Panc1 (cell line): ENCODE measurements around the gene TRIM31. TPM values are rescaled to one million over a fixed set of nuclear protein-coding genes. Genes with fewer than 3 reads are reported as not detected.
"Not testable (repeated sequence)": the region's sequence is repeated elsewhere in the genome, so short reads cannot be mapped to it uniquely, and the experiment has no call there.

Experiments
- ATAC-seq: fragments of 200-7000 bp; cut with Tn5 transposase; 2 replicates; pipeline ENCODE4 v1.9.1; 2020; ENCODE audit warnings: mild to moderate bottlenecking, moderate library complexity
- BruUV-seq: library from RNA; stranded (reverse); fragments of 400-500 nt; replicated peaks from 2 replicates; lab custom pipeline; 2021; lab: Mats Ljungman, UMichigan
- CTCF ChIA-PET: fragments of 300-600 bp; sonication (Branson Sonifier 250); formaldehyde crosslinking; loops from one replicate; lab custom pipeline; 2022; ENCODE audit warnings: antibody characterized with exemption; lab: Charles Lee
- POLR2A ChIA-PET: fragments of 300-600 bp; sonication (Branson Sonifier 250); formaldehyde crosslinking; loops from one replicate; lab custom pipeline; 2022; ENCODE audit warnings: antibody characterized with exemption; lab: Charles Lee
- DNase-seq: peaks from one replicate; pipeline ENCODE4 v3.0.0-alpha.2; 2010; ENCODE audit warnings: low read depth, low spot score
- H3K27ac ChIP-seq: 2 replicates; pipeline ENCODE4 v1.5.1; 2011; ENCODE audit warnings: mild to moderate bottlenecking, low read length, inconsistent platforms
- H3K27me3 ChIP-seq: fragments of 200-500 bp; sonication (Bioruptor generic); 2 replicates; pipeline ENCODE4 v1.6.0; 2014; ENCODE audit warnings: low read length, inconsistent platforms; ENCODE audit not compliant: control insufficient read depth, insufficient read depth
- H3K36me3 ChIP-seq: fragments of 200-500 bp; sonication (Bioruptor generic); 2 replicates; pipeline ENCODE4 v1.5.1; 2014; ENCODE audit warnings: inconsistent platforms, mild to moderate bottlenecking, low read length, moderate library complexity; ENCODE audit not compliant: control insufficient read depth, insufficient read depth
- H3K4me1 ChIP-seq: 2 replicates; pipeline ENCODE4 v1.5.1; 2011; ENCODE audit warnings: inconsistent platforms, mild to moderate bottlenecking, low read length, moderate library complexity; ENCODE audit not compliant: control insufficient read depth, insufficient read depth
- H3K4me3 ChIP-seq, 2 experiments: 2 replicates each; pipeline ENCODE4 v1.5.1; 2011 to 2012; ENCODE audit warnings: low read depth in 2 of 2, low read length in 2 of 2, mild to moderate bottlenecking in 2 of 2, inconsistent platforms in 1 of 2, moderate library complexity in 1 of 2
- H3K9me3 ChIP-seq: fragments of 200-500 bp; sonication (Bioruptor generic); 2 replicates; pipeline ENCODE4 v1.5.1; 2014; ENCODE audit warnings: low read depth, mild to moderate bottlenecking, inconsistent platforms, low read length, moderate library complexity; ENCODE audit not compliant: control insufficient read depth, insufficient read depth
- POLR2AphosphoS5 ChIP-seq: IDR thresholded peaks from 2 replicates; pipeline ENCODE4 v1.6.1; 2012; ENCODE audit warnings: mild to moderate bottlenecking, low read depth, low read length, moderate library complexity
- SIN3A ChIP-seq: IDR thresholded peaks from 2 replicates; pipeline ENCODE4 v1.6.1; 2012; ENCODE audit warnings: low read depth, mild to moderate bottlenecking, low read length, moderate library complexity, borderline replicate concordance; ENCODE audit not compliant: insufficient read depth
- TCF7L2 ChIP-seq: IDR thresholded peaks from 2 replicates; pipeline ENCODE4 v1.6.1; 2011; ENCODE audit warnings: mild to moderate bottlenecking, low read depth, low read length, inconsistent platforms
- in situ Hi-C: cut with HindIII; loops from 2 replicates; pipeline ENCODE4 v1.10.0; 2016; ENCODE audit warnings: low sequenced_read_pairs, low pct_unique_long_range_greater_than_20kb
- intact Hi-C: fragments of 100-400 bp; cut with micrococcal nuclease; formaldehyde crosslinking; loops from one replicate; pipeline ENCODE4 v1.10.0; 2022; ENCODE audit not compliant: unreplicated experiment
- total RNA-seq: library from RNA; stranded (reverse); gene quantifications from one replicate; pipeline ENCODE4 v1.2.1, GENCODE V29; 2021; ENCODE audit not compliant: unreplicated experiment
- TF ChIP-seq, protein P1 (sequence below), 2 experiments: IDR thresholded peaks; 2 replicates each; pipeline ENCODE4 v1.6.1; 2011 to 2012; ENCODE audit warnings: low read depth in 2 of 2, control low read depth in 1 of 2, low read length in 1 of 2, mild to moderate bottlenecking in 1 of 2, moderate library complexity in 1 of 2; ENCODE audit not compliant: insufficient read depth in 1 of 2
- TF ChIP-seq, protein P2 (sequence below): fragments of 450-650 bp; IDR thresholded peaks from 2 replicates; pipeline ENCODE4 v1.5.1; 2017; ENCODE audit warnings: mild to moderate bottlenecking

TRIM31 gene
- total RNA-seq, 1 experiment from 2014 or later, result not detected

DNA sequence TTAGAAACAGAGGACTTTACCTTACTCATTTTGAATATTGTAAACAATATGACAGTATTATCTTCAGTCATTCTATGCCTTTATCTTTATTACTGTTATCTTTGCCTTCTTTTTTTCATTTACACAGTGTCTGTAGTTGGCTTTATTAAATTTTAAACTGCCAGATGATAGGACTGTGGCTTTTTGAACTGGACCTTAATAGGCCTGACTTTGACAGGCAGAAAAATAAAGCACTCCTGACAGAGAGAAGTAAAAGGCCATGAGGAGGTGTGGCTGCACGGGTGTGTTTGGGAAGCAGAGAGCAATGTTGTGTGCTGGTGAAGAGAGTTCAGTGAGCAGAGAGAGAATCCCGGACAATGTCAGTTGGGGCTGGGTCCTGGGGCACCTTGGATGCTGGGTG is 30.9 kb upstream of the TRIM31 start:
- CTCF ChIA-PET, result interaction anchor here (0.7 kb wide), 1 partner anchor 27 kb away, joined by 3 read pairs; no protein-coding TSS in a partner anchor
- H3K4me3 ChIP-seq, result no peak overlapping the region
- intact Hi-C loops (no loop called here), in situ Hi-C loops (no loop called here)
- H3K4me1 ChIP-seq, result no peaks in the 10 kb centered on the region
- DNase-seq, result no peak
- BruUV-seq, result no TSS peak
- H3K9me3 ChIP-seq, result no peaks in the 10 kb centered on the region
- POLR2A ChIA-PET, result no interaction called here
- H3K36me3 ChIP-seq, result no peaks in the 10 kb centered on the region
- no peak for ATAC-seq
- H3K27ac ChIP-seq, result no peak overlapping the region
- TF ChIP-seq, protein P1, sequence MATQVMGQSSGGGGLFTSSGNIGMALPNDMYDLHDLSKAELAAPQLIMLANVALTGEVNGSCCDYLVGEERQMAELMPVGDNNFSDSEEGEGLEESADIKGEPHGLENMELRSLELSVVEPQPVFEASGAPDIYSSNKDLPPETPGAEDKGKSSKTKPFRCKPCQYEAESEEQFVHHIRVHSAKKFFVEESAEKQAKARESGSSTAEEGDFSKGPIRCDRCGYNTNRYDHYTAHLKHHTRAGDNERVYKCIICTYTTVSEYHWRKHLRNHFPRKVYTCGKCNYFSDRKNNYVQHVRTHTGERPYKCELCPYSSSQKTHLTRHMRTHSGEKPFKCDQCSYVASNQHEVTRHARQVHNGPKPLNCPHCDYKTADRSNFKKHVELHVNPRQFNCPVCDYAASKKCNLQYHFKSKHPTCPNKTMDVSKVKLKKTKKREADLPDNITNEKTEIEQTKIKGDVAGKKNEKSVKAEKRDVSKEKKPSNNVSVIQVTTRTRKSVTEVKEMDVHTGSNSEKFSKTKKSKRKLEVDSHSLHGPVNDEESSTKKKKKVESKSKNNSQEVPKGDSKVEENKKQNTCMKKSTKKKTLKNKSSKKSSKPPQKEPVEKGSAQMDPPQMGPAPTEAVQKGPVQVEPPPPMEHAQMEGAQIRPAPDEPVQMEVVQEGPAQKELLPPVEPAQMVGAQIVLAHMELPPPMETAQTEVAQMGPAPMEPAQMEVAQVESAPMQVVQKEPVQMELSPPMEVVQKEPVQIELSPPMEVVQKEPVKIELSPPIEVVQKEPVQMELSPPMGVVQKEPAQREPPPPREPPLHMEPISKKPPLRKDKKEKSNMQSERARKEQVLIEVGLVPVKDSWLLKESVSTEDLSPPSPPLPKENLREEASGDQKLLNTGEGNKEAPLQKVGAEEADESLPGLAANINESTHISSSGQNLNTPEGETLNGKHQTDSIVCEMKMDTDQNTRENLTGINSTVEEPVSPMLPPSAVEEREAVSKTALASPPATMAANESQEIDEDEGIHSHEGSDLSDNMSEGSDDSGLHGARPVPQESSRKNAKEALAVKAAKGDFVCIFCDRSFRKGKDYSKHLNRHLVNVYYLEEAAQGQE (IDR thresholded peaks at IDR 0.05; ENCODE audit: insufficient read depth in 1 of 2, low read depth in 2 of 2, low read length in 1 of 2), result no peak
- TF ChIP-seq, protein P2, sequence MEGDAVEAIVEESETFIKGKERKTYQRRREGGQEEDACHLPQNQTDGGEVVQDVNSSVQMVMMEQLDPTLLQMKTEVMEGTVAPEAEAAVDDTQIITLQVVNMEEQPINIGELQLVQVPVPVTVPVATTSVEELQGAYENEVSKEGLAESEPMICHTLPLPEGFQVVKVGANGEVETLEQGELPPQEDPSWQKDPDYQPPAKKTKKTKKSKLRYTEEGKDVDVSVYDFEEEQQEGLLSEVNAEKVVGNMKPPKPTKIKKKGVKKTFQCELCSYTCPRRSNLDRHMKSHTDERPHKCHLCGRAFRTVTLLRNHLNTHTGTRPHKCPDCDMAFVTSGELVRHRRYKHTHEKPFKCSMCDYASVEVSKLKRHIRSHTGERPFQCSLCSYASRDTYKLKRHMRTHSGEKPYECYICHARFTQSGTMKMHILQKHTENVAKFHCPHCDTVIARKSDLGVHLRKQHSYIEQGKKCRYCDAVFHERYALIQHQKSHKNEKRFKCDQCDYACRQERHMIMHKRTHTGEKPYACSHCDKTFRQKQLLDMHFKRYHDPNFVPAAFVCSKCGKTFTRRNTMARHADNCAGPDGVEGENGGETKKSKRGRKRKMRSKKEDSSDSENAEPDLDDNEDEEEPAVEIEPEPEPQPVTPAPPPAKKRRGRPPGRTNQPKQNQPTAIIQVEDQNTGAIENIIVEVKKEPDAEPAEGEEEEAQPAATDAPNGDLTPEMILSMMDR, result no peak
- TF ChIP-seq SIN3A (no peak), TCF7L2 (no peak), POLR2AphosphoS5 (no peak)
- H3K27me3 ChIP-seq, result peaks cover 14% of the 10 kb centered on the region

DNA sequence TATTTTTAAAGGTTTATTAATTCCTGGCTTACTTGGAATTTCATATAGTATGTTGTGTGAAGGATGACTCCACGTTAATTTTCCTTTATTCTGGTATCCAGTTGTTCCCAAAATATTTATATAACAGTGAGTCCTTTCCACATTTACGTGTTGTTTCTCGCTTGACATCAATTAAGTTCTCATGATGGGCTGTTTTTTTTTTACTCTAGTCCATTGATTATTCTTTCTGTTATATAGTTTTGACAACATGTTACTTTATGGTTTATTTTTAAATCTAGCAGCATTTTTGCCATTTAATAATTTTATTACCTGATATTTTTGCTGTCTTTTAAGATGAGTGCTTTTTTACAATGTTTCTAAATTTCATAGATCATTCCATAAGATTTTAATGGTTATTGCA is 29.8 kb upstream of the TRIM31 start:
- POLR2A ChIA-PET, result interaction anchor here (0.6 kb wide), 1 partner anchor 38 kb away, joined by 4 read pairs; no protein-coding TSS in a partner anchor

DNA sequence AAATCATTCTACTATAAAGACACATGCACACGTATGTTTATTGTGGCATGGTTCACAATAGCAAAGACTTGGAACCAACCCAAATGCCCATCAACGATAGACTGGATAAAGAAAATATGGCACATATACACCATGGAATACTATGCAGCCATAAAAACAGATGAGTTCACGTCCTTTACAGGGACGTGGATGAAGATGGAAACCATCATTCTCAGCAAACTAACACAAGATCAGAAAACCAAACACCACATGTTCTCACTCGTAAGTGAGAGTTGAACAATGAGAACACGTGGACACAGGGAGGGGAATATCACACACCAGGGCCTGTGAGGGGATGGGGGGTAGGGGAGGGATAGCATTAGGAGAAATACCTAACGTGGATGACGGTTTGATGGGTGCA is 27.4 kb upstream of the TRIM31 start:
- BruUV-seq, CTCF ChIA-PET, POLR2A ChIA-PET, H3K9me3 ChIP-seq, H3K4me1 ChIP-seq, ATAC-seq, H3K4me3 ChIP-seq, intact Hi-C loops, DNase-seq, H3K36me3 ChIP-seq, H3K27ac ChIP-seq, in situ Hi-C loops: not testable (repeated sequence)
- H3K27me3 ChIP-seq, result peaks cover 13% of the 10 kb centered on the region

More for the DNA sequence above, 29.8 kb upstream of the TRIM31 start:
- no peaks in the 10 kb centered on the region for H3K9me3 ChIP-seq
- in situ Hi-C loops (no loop called here), intact Hi-C loops (no loop called here)
- no peak for ATAC-seq
- H3K4me1 ChIP-seq, result no peaks in the 10 kb centered on the region
- CTCF ChIA-PET, result interaction anchor here (0.6 to 1.1 kb wide), 2 partner anchors 12 to 421 kb away, joined by 5 to 10 read pairs; no protein-coding TSS in a partner anchor
- TF ChIP-seq POLR2AphosphoS5 (no peak), SIN3A (no peak), TCF7L2 (no peak)
- TF ChIP-seq, protein P1 (IDR thresholded peaks at IDR 0.05; ENCODE audit: insufficient read depth in 1 of 2, low read depth in 2 of 2, low read length in 1 of 2), result no peak
- TF ChIP-seq, protein P2, result no peak
- no peak overlapping the region for H3K27ac ChIP-seq
- no peaks in the 10 kb centered on the region for H3K36me3 ChIP-seq
- H3K4me3 ChIP-seq, result no peak overlapping the region
- no peak for DNase-seq
- BruUV-seq, result no TSS peak
- peaks cover 15% of the 10 kb centered on the region for H3K27me3 ChIP-seq
